C4-2B (cell line): ENCODE measurements around the gene GRAMD2B.

Experiments used
- CTCF ChIP-seq: fragments of 450-650 bp; conservative IDR thresholded peaks from 2 replicates; pipeline ENCODE4 v1.5.1; 2017; ENCODE audit warnings: mild to moderate bottlenecking
- ZFX ChIP-seq: fragments of 450-650 bp; IDR thresholded peaks from 2 replicates; pipeline ENCODE4 v1.6.1; 2017

DNA sequence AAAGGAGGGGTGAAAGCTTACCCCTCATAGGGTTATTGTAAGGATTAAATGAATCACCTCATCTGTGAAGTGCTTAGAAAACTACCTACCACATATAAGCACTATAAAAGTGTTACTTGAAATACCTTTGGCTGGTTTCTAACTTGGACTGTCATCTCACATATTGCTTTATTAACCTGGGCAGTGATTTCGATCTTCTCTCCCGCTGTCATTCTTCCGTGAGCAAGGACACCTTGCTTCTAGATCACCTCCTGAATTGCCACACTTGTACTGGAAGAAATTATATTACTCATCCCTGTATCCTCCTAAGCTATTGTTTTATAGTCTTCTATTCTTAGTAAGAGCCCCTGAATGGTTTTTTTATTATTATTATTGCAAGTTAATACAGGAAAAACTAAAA is 34.0 kb upstream of the GRAMD2B start:
- TF ChIP-seq CTCF, result no peak
- no peak for TF ChIP-seq ZFX
